Kidney capillary endothelial cell (primary cell): ENCODE results near the gene ARFGEF3.
A peak's percentile ranks its signal among the peaks of the same experiment; 100 is the strongest.
"Not testable (repeated sequence)": the region's sequence is repeated elsewhere in the genome, so short reads cannot be mapped to it uniquely, and the experiment has no call there.

Source experiments
- DNase-seq: peaks from one replicate; pipeline ENCODE4 v3.0.0-alpha.2; 2018; ENCODE audit warnings: low spot score

The ARFGEF3 gene

GRCh38 chr6:138272533-138273315 is 111.0 kb downstream of the ARFGEF3 start:
- DNase-seq, result no peak

DNA sequence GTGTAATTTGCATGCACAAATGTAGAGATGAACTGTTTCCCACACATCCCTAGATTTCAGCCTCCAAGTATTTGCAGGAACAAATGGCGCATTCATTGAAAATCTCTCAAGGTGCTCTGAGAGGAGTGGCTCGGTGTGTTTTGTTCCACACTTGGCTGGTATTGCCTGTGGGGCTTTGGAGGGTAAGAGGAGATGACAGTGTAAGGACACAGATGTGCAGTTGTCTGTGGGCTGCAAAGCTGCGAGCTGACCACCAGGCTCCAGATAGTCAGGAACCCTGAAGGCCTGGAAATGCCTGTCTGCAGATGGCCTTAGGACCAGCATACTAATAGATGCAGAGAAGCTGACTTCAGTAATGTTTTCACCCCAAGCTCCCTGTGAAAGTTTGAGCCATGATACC is 114.2 kb downstream of the ARFGEF3 start:
- no peak for DNase-seq

DNA sequence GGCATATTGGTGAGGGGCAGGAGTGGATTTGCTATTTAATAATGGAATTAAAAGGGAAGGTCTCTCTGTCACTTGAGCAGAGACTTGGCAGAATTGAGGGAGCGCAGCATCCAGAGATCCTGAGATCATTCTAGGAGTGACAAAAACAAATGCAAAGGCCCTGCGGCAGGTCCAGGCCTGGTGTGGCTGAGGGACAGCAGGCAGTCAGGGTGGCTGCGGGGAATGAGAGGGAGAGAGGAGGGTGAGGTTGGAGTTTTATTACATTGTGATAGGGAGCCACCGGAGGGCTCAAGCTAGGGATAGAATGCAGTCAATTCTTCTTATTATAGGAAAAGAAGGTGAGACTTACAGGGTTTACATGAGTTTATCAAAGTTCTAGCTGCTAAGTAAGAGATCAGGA is 116.1 kb downstream of the ARFGEF3 start:
- DNase-seq, result no peak

DNA sequence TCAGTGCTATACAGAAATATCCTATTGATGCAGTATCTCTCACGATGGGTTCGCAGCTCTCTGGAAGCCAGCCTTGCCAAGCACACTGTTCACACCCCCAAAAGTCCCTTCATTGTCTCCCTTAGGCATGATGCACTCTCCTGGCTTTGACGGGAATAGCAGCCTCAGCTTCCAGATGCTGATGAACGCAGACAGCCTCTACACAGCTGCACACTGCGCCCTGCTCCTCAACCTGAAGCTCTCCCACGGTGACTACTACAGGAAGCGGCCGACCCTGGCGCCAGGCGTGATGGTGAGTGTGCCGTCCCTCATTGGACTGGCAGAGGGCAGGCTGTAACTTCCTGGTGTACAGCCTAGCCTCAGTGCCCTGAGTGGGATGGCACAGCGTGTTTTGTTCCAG is 116.6 kb downstream of the ARFGEF3 start:
- peak; percentile 27 for DNase-seq

GRCh38 chr6:138285800-138286199 is 124.1 kb downstream of the ARFGEF3 start:
- DNase-seq, result no peak

DNA sequence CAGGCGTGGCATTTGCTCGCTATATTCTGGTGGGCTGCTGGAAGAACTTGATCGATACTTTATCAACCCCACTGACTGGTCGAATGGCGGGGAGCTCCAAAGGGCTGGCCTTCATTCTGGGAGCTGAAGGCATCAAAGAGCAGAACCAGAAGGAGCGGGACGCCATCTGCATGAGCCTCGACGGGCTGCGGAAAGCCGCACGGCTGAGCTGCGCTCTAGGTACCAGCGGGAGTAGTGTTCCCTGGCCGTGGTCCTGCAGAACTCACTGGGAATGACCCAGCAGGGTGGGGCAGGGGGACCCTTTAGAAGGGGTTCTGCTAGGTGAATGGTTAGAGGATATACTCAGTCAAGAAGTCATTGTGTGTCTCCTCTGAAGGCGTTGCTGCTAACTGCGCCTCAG is 125.0 kb downstream of the ARFGEF3 start:
- no peak for DNase-seq

DNA sequence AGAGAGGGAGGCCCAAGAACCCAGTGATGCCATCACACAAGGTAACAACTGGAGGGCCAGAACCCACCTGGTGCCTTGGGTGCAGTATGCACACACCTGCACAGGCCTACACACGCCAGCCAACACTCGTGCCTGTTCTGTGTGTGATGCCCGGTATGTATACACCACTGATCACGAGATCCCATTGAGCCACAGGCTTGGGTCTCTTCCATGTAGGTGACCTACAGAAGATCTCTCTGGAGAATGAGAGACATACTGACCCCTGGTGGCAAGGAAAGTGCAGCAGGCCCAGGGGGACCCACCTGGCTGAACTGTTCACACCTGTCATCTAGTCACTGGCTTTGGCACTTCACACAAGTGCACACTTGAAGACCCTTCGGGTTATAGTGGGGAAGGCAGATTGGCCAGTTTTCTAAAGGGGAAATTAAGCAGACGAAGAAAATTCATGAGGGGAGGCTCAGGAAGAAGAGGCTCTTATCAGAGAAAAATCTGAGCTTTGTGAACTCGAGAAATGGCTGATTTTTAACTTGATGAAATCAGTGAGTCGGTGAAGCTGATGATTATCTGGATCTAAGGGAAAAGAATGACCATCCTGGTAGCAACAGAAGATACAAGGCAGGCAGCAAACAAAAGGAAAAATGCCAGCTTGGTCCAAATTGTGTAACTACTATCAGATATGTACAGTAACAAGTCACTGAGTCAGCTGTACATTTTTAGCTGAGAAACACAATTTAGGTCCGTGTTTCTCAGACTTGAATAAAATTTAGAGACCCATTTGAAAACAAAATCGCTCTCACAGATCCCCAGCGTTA is 125.6 kb downstream of the ARFGEF3 start:
- DNase-seq, result no peak

- not testable (repeated sequence) for DNase-seq
Measured at GRCh38 chr6:138288428-138289085, 126.8 kb downstream of the ARFGEF3 start.

GRCh38 chr6:138289739-138290138 is 128.0 kb downstream of the ARFGEF3 start:
- DNase-seq, result no peak

GRCh38 chr6:138290423-138290962 is 128.8 kb downstream of the ARFGEF3 start:
- DNase-seq, result no peak

DNA sequence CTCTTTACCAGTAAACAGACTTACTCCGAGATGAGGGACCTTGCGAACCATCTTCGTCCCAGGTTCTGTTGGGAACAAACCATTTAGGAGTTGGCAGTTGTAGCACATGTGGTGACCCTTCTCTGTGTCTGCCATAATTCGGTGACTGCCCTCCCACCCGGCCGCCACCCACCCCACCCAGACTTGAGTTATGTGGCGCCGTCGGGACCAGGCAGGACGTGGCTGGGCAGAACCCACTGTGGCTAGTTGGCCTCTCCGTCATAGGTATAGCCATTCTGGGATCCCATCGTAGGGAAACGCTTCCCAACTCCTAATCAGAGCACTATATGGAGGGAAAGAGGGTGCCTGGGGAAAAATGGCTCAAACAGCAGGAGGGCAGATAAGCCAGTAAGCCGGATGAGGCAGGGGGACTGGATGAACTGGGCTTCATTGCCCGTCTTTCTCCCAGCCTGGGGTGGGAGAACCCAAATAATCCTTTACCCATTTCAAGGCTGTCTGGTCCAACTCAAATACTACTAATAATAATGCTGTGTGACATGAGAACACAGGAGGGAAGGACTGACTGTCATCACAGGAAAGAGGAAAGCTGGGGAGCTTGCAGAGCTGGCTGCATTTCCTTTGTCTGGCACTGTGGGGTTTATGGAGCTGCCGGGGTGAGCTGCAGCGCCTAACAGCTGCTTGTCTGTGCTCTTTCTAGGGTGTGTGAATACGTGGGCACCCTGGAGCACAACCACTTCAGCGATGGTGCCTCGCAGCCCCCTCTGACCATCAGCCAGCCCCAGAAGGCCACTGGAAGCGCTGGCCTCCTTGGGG is 129.5 kb downstream of the ARFGEF3 start:
- no peak for DNase-seq

DNA sequence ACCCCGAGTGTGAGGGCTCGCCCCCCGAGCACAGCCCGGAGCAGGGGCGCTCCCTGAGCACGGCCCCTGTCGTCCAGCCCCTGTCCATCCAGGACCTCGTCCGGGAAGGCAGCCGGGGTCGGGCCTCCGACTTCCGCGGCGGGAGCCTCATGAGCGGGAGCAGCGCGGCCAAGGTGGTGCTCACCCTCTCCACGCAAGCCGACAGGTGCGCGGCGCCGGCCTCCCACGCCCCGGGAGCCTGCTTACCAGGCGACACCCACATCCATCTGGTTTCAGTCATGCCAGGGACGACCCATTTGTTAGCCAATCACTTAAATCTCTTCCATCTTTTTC is 130.1 kb downstream of the ARFGEF3 start:
- no peak for DNase-seq

DNA sequence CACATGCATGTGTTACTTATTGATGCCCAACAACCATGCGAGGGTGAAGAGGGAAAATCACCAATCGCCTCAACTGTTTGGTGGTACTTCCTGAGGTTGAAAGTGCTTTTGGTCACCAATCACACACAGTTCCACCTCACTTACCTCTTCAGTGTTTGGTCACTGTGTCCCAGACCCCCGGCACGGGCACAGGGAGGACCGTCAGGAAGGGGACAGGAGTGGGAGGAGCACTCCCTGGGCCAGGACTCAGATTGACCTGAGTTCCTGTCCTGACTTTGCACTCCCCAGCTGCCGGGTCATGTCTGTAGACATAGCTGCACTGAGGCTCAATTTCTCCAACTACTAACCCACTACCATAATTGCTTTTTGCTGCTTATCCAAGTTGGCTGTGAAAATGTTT is 130.7 kb downstream of the ARFGEF3 start:
- no peak for DNase-seq

DNA sequence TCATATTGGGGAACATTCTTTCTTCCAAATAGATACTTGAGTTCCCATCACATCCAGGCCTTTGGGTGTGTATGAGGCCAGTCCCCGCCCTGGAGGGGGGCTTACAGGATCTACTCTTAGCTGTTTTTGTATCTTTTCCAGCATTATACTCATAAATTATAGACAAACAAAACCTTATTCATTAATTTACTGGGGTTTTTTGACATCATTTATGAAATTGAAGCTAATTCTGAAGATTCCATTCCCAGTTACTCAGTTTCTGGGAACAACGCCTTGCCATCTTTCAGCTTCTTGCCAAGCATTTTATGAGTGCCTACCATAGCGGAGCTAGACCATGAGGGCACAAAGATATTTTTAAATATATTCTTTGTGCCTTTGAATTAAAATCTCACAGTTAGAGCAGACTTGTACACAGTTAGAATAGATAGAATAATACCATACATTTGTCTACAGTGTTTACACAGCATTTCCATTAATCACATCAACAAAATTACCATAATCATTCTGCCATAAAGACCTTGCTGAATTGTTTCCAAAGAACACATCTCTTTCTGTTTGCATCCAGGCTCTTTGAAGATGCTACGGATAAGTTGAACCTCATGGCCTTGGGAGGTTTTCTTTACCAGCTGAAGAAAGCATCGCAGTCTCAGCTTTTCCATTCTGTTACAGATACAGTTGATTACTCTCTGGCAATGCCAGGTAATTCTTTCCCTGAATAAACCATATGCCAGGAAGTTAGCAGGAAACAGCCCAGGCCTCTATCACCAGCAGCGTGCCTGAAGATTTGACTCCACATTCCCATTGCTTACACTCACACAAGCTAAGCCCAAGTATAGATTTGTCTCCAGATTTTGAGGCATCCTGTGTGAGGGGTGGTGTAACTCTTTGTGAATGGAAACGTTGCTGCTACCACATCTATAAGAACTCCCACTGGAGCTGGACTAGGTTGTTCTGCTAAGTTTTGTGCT is 132.0 kb downstream of the ARFGEF3 start:
- DNase-seq, result no peak

- DNase-seq, result no peak
Measured at GRCh38 chr6:138296381-138296780, 134.6 kb downstream of the ARFGEF3 start.

DNA sequence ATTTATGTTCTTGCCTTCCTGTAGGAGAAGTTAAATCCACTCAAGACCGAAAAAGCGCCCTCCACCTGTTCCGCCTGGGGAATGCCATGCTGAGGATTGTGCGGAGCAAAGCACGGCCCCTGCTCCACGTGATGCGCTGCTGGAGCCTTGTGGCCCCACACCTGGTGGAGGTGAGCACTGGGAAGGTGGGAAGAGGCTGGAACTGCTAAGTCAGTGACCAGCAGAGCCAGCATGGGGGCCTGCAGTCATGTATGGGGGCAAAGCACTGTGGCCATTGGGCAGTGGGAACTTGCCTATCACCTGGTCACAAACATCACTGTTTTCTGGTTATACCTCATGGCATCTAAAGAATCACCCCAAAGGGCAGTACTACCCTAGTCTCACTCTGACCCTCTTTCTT is 135.0 kb downstream of the ARFGEF3 start:
- DNase-seq, result no peak

GRCh38 chr6:138297761-138298298 is 136.1 kb downstream of the ARFGEF3 start:
- DNase-seq, result no peak

- DNase-seq, result no peak
Measured at GRCh38 chr6:138300469-138300868, 138.7 kb downstream of the ARFGEF3 start.

DNA sequence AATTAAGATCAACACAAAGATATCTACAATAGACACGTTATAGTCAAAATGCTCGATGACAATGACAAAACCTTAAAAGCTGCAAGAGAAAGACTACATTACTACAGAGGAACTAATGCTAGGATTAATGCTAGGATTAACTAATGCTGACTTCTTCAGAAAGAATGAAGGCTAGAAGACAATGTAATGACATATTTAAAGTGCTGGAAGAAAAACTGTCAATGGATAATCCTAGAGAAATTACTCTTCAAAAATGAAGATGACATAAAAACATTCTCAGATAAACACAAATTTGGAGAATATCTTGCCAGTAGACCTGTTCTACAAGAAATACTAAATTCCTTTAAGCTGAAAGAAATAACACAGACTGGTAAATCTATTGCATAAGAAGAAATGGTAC is 140.8 kb downstream of the ARFGEF3 start:
- DNase-seq, result no peak

DNA sequence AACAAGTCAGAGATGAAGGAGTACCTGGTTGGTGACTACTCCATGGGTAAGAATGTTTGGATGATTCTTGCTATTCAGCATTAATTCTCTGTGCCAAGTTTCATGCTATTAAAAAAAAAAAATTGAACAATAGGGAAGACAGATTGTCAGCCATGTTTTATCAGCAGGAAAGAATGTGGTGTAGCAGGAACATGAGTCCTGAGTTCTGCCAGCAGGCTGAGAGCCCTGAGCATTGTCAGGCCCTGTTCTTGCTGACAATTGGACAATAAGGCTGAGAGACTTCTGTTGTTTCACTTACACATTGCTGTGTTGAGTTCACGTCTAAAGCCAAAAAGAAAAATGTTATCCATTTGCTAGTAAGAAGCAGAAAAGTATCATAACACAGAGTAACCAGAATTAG is 145.6 kb downstream of the ARFGEF3 start:
- no peak for DNase-seq
